Karpas-422 (cell line): ENCODE measurements around the gene CCDC83. TPM values are rescaled to one million over a fixed set of nuclear protein-coding genes. Genes with fewer than 3 reads are reported as not detected.

Experiments used
- DNase-seq: peaks from one replicate; pipeline ENCODE4 v3.0.0-alpha.2; 2015
- H2AFZ ChIP-seq: fragments of 200-600 bp; sonication (generic); 2 replicates; pipeline ENCODE4 v1.6.1; 2014; ENCODE audit warnings: antibody characterized with exemption, low read length, mixed read lengths
- H3K27ac ChIP-seq: fragments of 200-600 bp; sonication (generic); 2 replicates; pipeline ENCODE4 v1.5.1; 2014; ENCODE audit warnings: mild to moderate bottlenecking, low read length, moderate library complexity
- H3K27me3 ChIP-seq: fragments of 200-600 bp; sonication (generic); 2 replicates; pipeline ENCODE4 v1.6.1; 2014; ENCODE audit warnings: low read length, mixed read lengths
- H3K36me3 ChIP-seq: fragments of 200-600 bp; sonication (generic); 2 replicates; pipeline ENCODE4 v1.6.1; 2014; ENCODE audit warnings: low read length, mixed read lengths; ENCODE audit not compliant: insufficient read depth
- H3K4me1 ChIP-seq: fragments of 200-600 bp; sonication (generic); 2 replicates; pipeline ENCODE4 v1.6.1; 2014; ENCODE audit warnings: mild to moderate bottlenecking, low read length, mixed read lengths
- H3K4me2 ChIP-seq: fragments of 200-600 bp; sonication (generic); 2 replicates; pipeline ENCODE4 v1.6.1; 2014; ENCODE audit warnings: low read length, low read depth, mild to moderate bottlenecking; ENCODE audit not compliant: poor library complexity, severe bottlenecking
- H3K4me3 ChIP-seq: fragments of 200-600 bp; sonication (generic); 2 replicates; pipeline ENCODE4 v1.5.1; 2014; ENCODE audit warnings: mild to moderate bottlenecking, antibody characterized with exemption, low read length, mixed read lengths
- H3K79me2 ChIP-seq: fragments of 200-600 bp; sonication (generic); 2 replicates; pipeline ENCODE4 v1.6.1; 2014; ENCODE audit warnings: mild to moderate bottlenecking, low read length, mixed read lengths
- H3K9ac ChIP-seq: fragments of 200-600 bp; sonication (generic); 2 replicates; pipeline ENCODE4 v1.6.0; 2014; ENCODE audit warnings: low read length
- H3K9me2 ChIP-seq: fragments of 200-600 bp; sonication (generic), shearing (Covaris generic); replicated peaks from 2 replicates; pipeline ENCODE4 v1.6.0; 2014; ENCODE audit warnings: mild to moderate bottlenecking, low read length, moderate library complexity; ENCODE audit not compliant: insufficient read depth
- H3K9me3 ChIP-seq: fragments of 300-700, 200-600 bp; sonication (generic); 2 replicates; pipeline ENCODE4 v1.6.1; 2014; ENCODE audit warnings: low read length, mixed read lengths
- H4K20me1 ChIP-seq: fragments of 200-600 bp; sonication (generic); 2 replicates; pipeline ENCODE4 v1.6.1; 2014; ENCODE audit warnings: mild to moderate bottlenecking, antibody characterized with exemption, low read length, low read depth; ENCODE audit not compliant: insufficient read depth
- total RNA-seq: library from RNA; depleted of rRNA; stranded (reverse); fragments of >200 nt; shearing (Covaris generic); gene quantifications from 2 replicates; pipeline ENCODE4 v1.2.3, GENCODE V29; 2014; ENCODE audit warnings: low replicate concordance

CCDC83 gene
- total RNA-seq, 1 experiment from 2014 or later = not detected

GRCh38 chr11:85898456-85898855 lies 43.3 kb downstream of the CCDC83 start:
- no peak overlapping the region for H3K9ac ChIP-seq
- H3K9me3 ChIP-seq = no peaks in the 10 kb centered on the region
- DNase-seq = no peak
- no peak overlapping the region for H3K4me3 ChIP-seq
- H3K79me2 ChIP-seq = no peaks in the 10 kb centered on the region
- H2AFZ ChIP-seq = no peak overlapping the region
- H3K4me1 ChIP-seq = no peaks in the 10 kb centered on the region
- no peak overlapping the region for H3K27ac ChIP-seq
- no peaks in the 10 kb centered on the region for H3K9me2 ChIP-seq
- no peaks in the 10 kb centered on the region for H3K36me3 ChIP-seq
- no peaks in the 10 kb centered on the region for H3K27me3 ChIP-seq
- H4K20me1 ChIP-seq = no peaks in the 10 kb centered on the region
- no peak overlapping the region for H3K4me2 ChIP-seq

- no peak for DNase-seq
Observed at GRCh38 chr11:85902353-85902752, 47.2 kb downstream of the CCDC83 start.

GRCh38 chr11:85903406-85903805 lies 48.2 kb downstream of the CCDC83 start:
- no peaks in the 10 kb centered on the region for H3K9me2 ChIP-seq
- H3K4me3 ChIP-seq = no peak overlapping the region
- peaks cover 3% of the 10 kb centered on the region; the same call in 1 of the 2 replicates for H3K4me1 ChIP-seq
- H2AFZ ChIP-seq = no peak overlapping the region
- no peaks in the 10 kb centered on the region for H4K20me1 ChIP-seq
- H3K9me3 ChIP-seq = no peaks in the 10 kb centered on the region
- H3K9ac ChIP-seq = no peak overlapping the region
- no peaks in the 10 kb centered on the region for H3K27me3 ChIP-seq
- no peak for DNase-seq
- no peaks in the 10 kb centered on the region for H3K79me2 ChIP-seq
- no peak overlapping the region for H3K4me2 ChIP-seq
- no peaks in the 10 kb centered on the region for H3K36me3 ChIP-seq
- no peak overlapping the region for H3K27ac ChIP-seq

More at GRCh38 chr11:85902353-85902752, 47.2 kb downstream of the CCDC83 start:
- Histone ChIP-seq H4K20me1 (no peaks in the 10 kb centered on the region), H3K9me3 (no peaks in the 10 kb centered on the region), H3K4me3 (no peak overlapping the region), H3K4me2 (no peak overlapping the region), H3K9ac (no peak overlapping the region), H3K9me2 (no peaks in the 10 kb centered on the region), H3K27me3 (no peaks in the 10 kb centered on the region), H2AFZ (no peak overlapping the region), H3K27ac (no peak overlapping the region), H3K36me3 (no peaks in the 10 kb centered on the region), H3K4me1 (peaks cover 3% of the 10 kb centered on the region; the same call in 1 of the 2 replicates), H3K79me2 (no peaks in the 10 kb centered on the region)

- Histone ChIP-seq H3K36me3 (no peaks in the 10 kb centered on the region), H3K9me3 (no peaks in the 10 kb centered on the region), H4K20me1 (no peaks in the 10 kb centered on the region), H3K27me3 (no peaks in the 10 kb centered on the region), H3K9ac (no peak overlapping the region), H3K4me1 (peaks cover 3% of the 10 kb centered on the region; the same call in 1 of the 2 replicates), H3K4me3 (no peak overlapping the region), H3K9me2 (no peaks in the 10 kb centered on the region), H2AFZ (no peak overlapping the region), H3K4me2 (no peak overlapping the region), H3K79me2 (no peaks in the 10 kb centered on the region), H3K27ac (no peak overlapping the region)
- no peak for DNase-seq
Observed at GRCh38 chr11:85903811-85904210, 48.6 kb downstream of the CCDC83 start.

GRCh38 chr11:85912414-85912813 lies 57.2 kb downstream of the CCDC83 start:
- Histone ChIP-seq H3K36me3 (no peaks in the 10 kb centered on the region), H3K79me2 (no peaks in the 10 kb centered on the region), H3K9me3 (no peaks in the 10 kb centered on the region), H3K4me3 (no peak overlapping the region), H4K20me1 (no peaks in the 10 kb centered on the region), H3K9me2 (no peaks in the 10 kb centered on the region), H2AFZ (no peak overlapping the region), H3K9ac (no peak overlapping the region), H3K27ac (no peak overlapping the region), H3K4me1 (no peaks in the 10 kb centered on the region), H3K27me3 (no peaks in the 10 kb centered on the region; the same call in 1 of the 2 replicates), H3K4me2 (no peak overlapping the region)
- no peak for DNase-seq

GRCh38 chr11:85913513-85913912 lies 58.3 kb downstream of the CCDC83 start:
- H3K27me3 ChIP-seq = no peaks in the 10 kb centered on the region; the same call in 1 of the 2 replicates
- no peaks in the 10 kb centered on the region for H3K4me1 ChIP-seq
- no peaks in the 10 kb centered on the region for H3K9me2 ChIP-seq
- DNase-seq = no peak
- no peak overlapping the region for H3K27ac ChIP-seq
- no peaks in the 10 kb centered on the region for H3K79me2 ChIP-seq
- H3K36me3 ChIP-seq = no peaks in the 10 kb centered on the region
- no peak overlapping the region for H3K4me3 ChIP-seq
- H2AFZ ChIP-seq = no peak overlapping the region
- H3K9ac ChIP-seq = no peak overlapping the region
- H4K20me1 ChIP-seq = no peaks in the 10 kb centered on the region
- H3K9me3 ChIP-seq = no peaks in the 10 kb centered on the region
- H3K4me2 ChIP-seq = no peak overlapping the region

- no peak overlapping the region for H3K27ac ChIP-seq
- no peak overlapping the region for H3K4me2 ChIP-seq
- no peaks in the 10 kb centered on the region for H3K4me1 ChIP-seq
- H3K27me3 ChIP-seq = no peaks in the 10 kb centered on the region; the same call in 1 of the 2 replicates
- H3K4me3 ChIP-seq = no peak overlapping the region
- no peaks in the 10 kb centered on the region for H3K9me2 ChIP-seq
- H3K36me3 ChIP-seq = no peaks in the 10 kb centered on the region
- H3K9ac ChIP-seq = no peak overlapping the region
- H3K9me3 ChIP-seq = no peaks in the 10 kb centered on the region
- H4K20me1 ChIP-seq = no peaks in the 10 kb centered on the region
- H3K79me2 ChIP-seq = no peaks in the 10 kb centered on the region
- no peak for DNase-seq
- H2AFZ ChIP-seq = no peak overlapping the region
Observed at GRCh38 chr11:85914425-85914824, 59.2 kb downstream of the CCDC83 start.

- H3K9me2 ChIP-seq = no peaks in the 10 kb centered on the region
- no peaks in the 10 kb centered on the region for H3K9me3 ChIP-seq
- H3K4me2 ChIP-seq = no peak overlapping the region
- peaks cover 2% of the 10 kb centered on the region; the same call in 1 of the 2 replicates for H3K27me3 ChIP-seq
- DNase-seq = no peak
- H3K4me1 ChIP-seq = no peaks in the 10 kb centered on the region
- no peak overlapping the region for H2AFZ ChIP-seq
- no peaks in the 10 kb centered on the region for H4K20me1 ChIP-seq
- no peaks in the 10 kb centered on the region for H3K36me3 ChIP-seq
- H3K4me3 ChIP-seq = no peak overlapping the region
- no peaks in the 10 kb centered on the region for H3K79me2 ChIP-seq
- H3K27ac ChIP-seq = no peak overlapping the region
- H3K9ac ChIP-seq = no peak overlapping the region
Observed at GRCh38 chr11:85918910-85919794, 64.0 kb downstream of the CCDC83 start.
